GM19328 (cell line): Measurements from ENCODE around the gene SRSF3.
"Not testable (repeated sequence)": the region's sequence is repeated elsewhere in the genome, so short reads cannot be mapped to it uniquely, and the experiment has no call there.

Experiments used
- ATAC-seq: cut with Tn5 transposase; IDR thresholded peaks from one replicate; pipeline ENCODE4 v1.9.1; 2021; ENCODE audit warnings: mild to moderate bottlenecking, moderate library complexity; ENCODE audit not compliant: unreplicated experiment

The SRSF3 gene

GRCh38 chr6:36574679-36575078, 19.5 kb upstream of the SRSF3 start:
- ATAC-seq = no peak

- no peak for ATAC-seq
These were observed 17.6 kb upstream of the SRSF3 start for GRCh38 chr6:36576578-36576977.

GRCh38 chr6:36577301-36577700, 16.9 kb upstream of the SRSF3 start:
- no peak for ATAC-seq

- no peak for ATAC-seq
These were observed 16.1 kb upstream of the SRSF3 start for GRCh38 chr6:36578030-36578429.

GRCh38 chr6:36578431-36578830, 15.7 kb upstream of the SRSF3 start:
- ATAC-seq = no peak

- no peak for ATAC-seq
These were observed 14.0 kb upstream of the SRSF3 start for GRCh38 chr6:36580184-36580526.

GRCh38 chr6:36581716-36582115, 12.4 kb upstream of the SRSF3 start:
- ATAC-seq = no peak

- no peak for ATAC-seq
These were observed 7.6 kb upstream of the SRSF3 start for GRCh38 chr6:36586606-36587005.

- ATAC-seq = not testable (repeated sequence)
These were observed 5.1 kb upstream of the SRSF3 start for GRCh38 chr6:36589025-36589400.

GRCh38 chr6:36590237-36590636, 3.9 kb upstream of the SRSF3 start:
- no peak for ATAC-seq

GRCh38 chr6:36592221-36592655, 1.9 kb upstream of the SRSF3 start:
- no peak for ATAC-seq

- peak; percentile 23 for ATAC-seq
These were observed 563 bp upstream of the SRSF3 start for GRCh38 chr6:36593569-36594028.

- ATAC-seq = no peak
These were observed 868 bp downstream of the SRSF3 start for GRCh38 chr6:36594816-36595643.

GRCh38 chr6:36596356-36596755, 2.2 kb downstream of the SRSF3 start:
- ATAC-seq = no peak

GRCh38 chr6:36597775-36598174, 3.6 kb downstream of the SRSF3 start:
- ATAC-seq = no peak

- ATAC-seq = no peak
These were observed 4.2 kb downstream of the SRSF3 start for GRCh38 chr6:36598326-36598725.

- ATAC-seq = no peak
These were observed 4.7 kb downstream of the SRSF3 start for GRCh38 chr6:36598739-36599318.

- no peak for ATAC-seq
These were observed 5.6 kb downstream of the SRSF3 start for GRCh38 chr6:36599791-36600209.

- no peak for ATAC-seq
These were observed 6.5 kb downstream of the SRSF3 start for GRCh38 chr6:36600564-36601146.

GRCh38 chr6:36601818-36602217, 7.7 kb downstream of the SRSF3 start:
- ATAC-seq = not testable (repeated sequence)

- no peak for ATAC-seq
These were observed 9.3 kb downstream of the SRSF3 start for GRCh38 chr6:36603222-36604089.
